HepG2 (cell line): ENCODE measurements around the gene EHD1. TPM values are rescaled to one million over a fixed set of nuclear protein-coding genes. Genes with fewer than 3 reads are reported as not detected.

Experiments used
- ATAC-seq: fragments of 200-7000 bp; cut with Tn5 transposase; 3 replicates; pipeline ENCODE4 v1.9.1; 2020; ENCODE audit warnings: mild to moderate bottlenecking, moderate library complexity
- BruUV-seq: library from RNA; stranded (reverse); fragments of 400-500 nt; replicated peaks from 2 replicates; lab custom pipeline; 2021; lab: Mats Ljungman, UMichigan
- CTCF ChIA-PET: fragments of 300-600 bp; formaldehyde crosslinking; extraction: SDS; loops from one replicate; lab custom pipeline; 2021; ENCODE audit warnings: low total read pairs, inconsistent platforms, low intra/inter-chr PET ratio; lab: Yijun Ruan, JAX
- POLR2A ChIA-PET: fragments of 350-600 bp; sonication (Branson Sonifier 250); formaldehyde crosslinking; loops from one replicate; lab custom pipeline; 2020; ENCODE audit warnings: antibody characterized with exemption, inconsistent platforms; lab: Yijun Ruan, JAX
- DNase-seq: peaks from one replicate; pipeline ENCODE4 v3.0.0-alpha.2; 2015; ENCODE audit warnings: low spot score
- FAIRE-seq: peaks from 3 replicates; lab custom pipeline; 2011; peaks lifted over from hg19 to GRCh38; lab: Jason Lieb, UNC
- H2AFZ ChIP-seq: one replicate; pipeline ENCODE4 v1.6.1; 2011; ENCODE audit warnings: low read length, inconsistent platforms
- H3K27ac ChIP-seq: fragments of 300-600 bp; 3 replicates; pipeline ENCODE4 v1.8.0; 2011; ENCODE audit warnings: mixed run types, mild to moderate bottlenecking, mixed read lengths, low read length, inconsistent platforms; ENCODE audit not compliant: insufficient read depth; ENCODE audit errors: extremely low read length
- H3K27me3 ChIP-seq, 2 experiments: fragments of 200-600 bp in 1 of 2; 2 replicates in 1 of 2; 3 replicates in 1 of 2; pipeline versions ENCODE4 v1.6.0 to v1.8.0; 2011; ENCODE audit warnings: low read length in 2 of 2, mild to moderate bottlenecking in 2 of 2, moderate library complexity in 2 of 2, inconsistent platforms in 1 of 2; ENCODE audit not compliant: insufficient read depth in 2 of 2, control insufficient read depth in 1 of 2
- H3K36me3 ChIP-seq, 2 experiments: fragments of 200-600 bp in 1 of 2; replicated peaks in 1 of 2; 2 replicates in 1 of 2; 3 replicates in 1 of 2; pipeline versions ENCODE4 v1.5.1 to v1.8.0; 2011; ENCODE audit warnings: low read length in 2 of 2, inconsistent platforms in 1 of 2; ENCODE audit not compliant: insufficient read depth in 2 of 2, control insufficient read depth in 1 of 2
- H3K4me1 ChIP-seq: 2 replicates; pipeline ENCODE4 v1.5.1; 2012; ENCODE audit warnings: low read length, inconsistent platforms; ENCODE audit not compliant: insufficient read depth
- H3K4me2 ChIP-seq: 2 replicates; pipeline ENCODE4 v1.6.0; 2011; ENCODE audit warnings: low read depth, low read length, inconsistent platforms
- H3K4me3 ChIP-seq, 3 experiments: fragments of 200-600 bp in 1 of 3; sonication (generic), shearing (Covaris generic) in 1 of 3; replicated peaks in 1 of 3; 2 replicates each; pipeline ENCODE4 v1.5.1; 2011 to 2016; ENCODE audit warnings: low read length in 3 of 3, inconsistent platforms in 2 of 3, low read depth in 2 of 3, mild to moderate bottlenecking in 2 of 3, control low read depth in 1 of 3, mixed read lengths in 1 of 3; ENCODE audit not compliant: insufficient read depth in 1 of 3
- H3K79me2 ChIP-seq: one replicate; pipeline ENCODE4 v1.6.1; 2011; ENCODE audit warnings: low read length, inconsistent platforms; ENCODE audit not compliant: insufficient read depth
- H3K9ac ChIP-seq: 2 replicates; pipeline ENCODE4 v1.6.0; 2011; ENCODE audit warnings: mild to moderate bottlenecking, low read depth, low read length, inconsistent platforms; ENCODE audit not compliant: insufficient read depth
- H3K9me3 ChIP-seq: 2 replicates; pipeline ENCODE4 v1.5.1; 2012; ENCODE audit warnings: mild to moderate bottlenecking, low read length
- H4K20me1 ChIP-seq: 2 replicates; pipeline ENCODE4 v1.6.0; 2011; ENCODE audit warnings: inconsistent platforms, mild to moderate bottlenecking, low read length, moderate library complexity; ENCODE audit not compliant: insufficient read depth
- DNMT1 ChIP-seq: sonication (generic); formaldehyde crosslinking; IDR thresholded peaks from 2 replicates; pipeline ENCODE4 v1.5.1; 2020; ENCODE audit warnings: mild to moderate bottlenecking, missing genetic modification reagents
- GFI1 ChIP-seq: sonication (generic); formaldehyde crosslinking; IDR thresholded peaks from 2 replicates; pipeline ENCODE4 v1.5.0; 2020; ENCODE audit warnings: missing genetic modification reagents, mild to moderate bottlenecking, borderline replicate concordance
- KDM6A ChIP-seq: IDR thresholded peaks from 2 replicates; pipeline ENCODE4 v1.6.1; 2016; ENCODE audit warnings: low read depth
- KLF12 ChIP-seq: sonication (generic); formaldehyde crosslinking; IDR thresholded peaks from 2 replicates; pipeline ENCODE4 v1.4.0; 2020; ENCODE audit warnings: missing genetic modification reagents, borderline replicate concordance
- SIX1 ChIP-seq: sonication (generic); formaldehyde crosslinking; IDR thresholded peaks from 2 replicates; pipeline ENCODE4 v1.4.0; 2020; ENCODE audit warnings: missing genetic modification reagents, borderline replicate concordance
- SP5 ChIP-seq: IDR thresholded peaks from 2 replicates; pipeline ENCODE4 v1.6.1; 2016; ENCODE audit warnings: low read depth, borderline replicate concordance
- SRY ChIP-seq: sonication (generic); formaldehyde crosslinking; IDR thresholded peaks from 2 replicates; pipeline ENCODE4 v1.8.0; 2022; ENCODE audit warnings: mild to moderate bottlenecking, missing genetic modification reagents
- TCF12 ChIP-seq, 2 experiments: fragments of 450-650 bp in 1 of 2; sonication (generic) in 1 of 2; formaldehyde crosslinking in 1 of 2; IDR thresholded peaks; 2 replicates each; pipeline versions ENCODE4 v1.6.1 to v1.8.0; 2017 to 2022; ENCODE audit warnings: antibody characterized with exemption in 1 of 2, mild to moderate bottlenecking in 1 of 2, missing genetic modification reagents in 1 of 2, moderate library complexity in 1 of 2
- ZMYM4 ChIP-seq: sonication (generic); formaldehyde crosslinking; IDR thresholded peaks from 2 replicates; pipeline ENCODE4 v1.8.1; 2023; ENCODE audit warnings: mild to moderate bottlenecking, missing genetic modification reagents
- ZNF101 ChIP-seq: sonication (generic); formaldehyde crosslinking; IDR thresholded peaks from 2 replicates; pipeline ENCODE4 v1.4.0; 2020; ENCODE audit warnings: mild to moderate bottlenecking, low read depth, missing genetic modification reagents, borderline replicate concordance
- ZNF160 ChIP-seq: sonication (generic); formaldehyde crosslinking; IDR thresholded peaks from 2 replicates; pipeline ENCODE4 v1.8.0; 2022; ENCODE audit warnings: mild to moderate bottlenecking, inconsistent platforms, missing genetic modification reagents
- ZNF354B ChIP-seq: sonication (generic); formaldehyde crosslinking; IDR thresholded peaks from 2 replicates; pipeline ENCODE4 v1.8.0; 2022; ENCODE audit warnings: mild to moderate bottlenecking, missing genetic modification reagents
- ZNF577 ChIP-seq: sonication (generic); formaldehyde crosslinking; IDR thresholded peaks from 2 replicates; pipeline ENCODE4 v1.4.0; 2020; ENCODE audit warnings: mild to moderate bottlenecking, low read depth, missing genetic modification reagents, borderline replicate concordance
- ZNF768 ChIP-seq: sonication (generic); formaldehyde crosslinking; IDR thresholded peaks from 2 replicates; pipeline ENCODE4 v1.4.0; 2020; ENCODE audit warnings: missing genetic modification reagents
- ZNF773 ChIP-seq: sonication (generic); formaldehyde crosslinking; IDR thresholded peaks from 2 replicates; pipeline ENCODE4 v1.4.0; 2020; ENCODE audit warnings: missing genetic modification reagents, borderline replicate concordance
- ZSCAN25 ChIP-seq: sonication (generic); formaldehyde crosslinking; IDR thresholded peaks from 2 replicates; pipeline ENCODE4 v1.8.0; 2022; ENCODE audit warnings: mild to moderate bottlenecking, missing genetic modification reagents
- WGBS: methylation state at CpG from one replicate; pipeline ENCODE4 v1.1.6; 2017; ENCODE audit warnings: low lambda C conversion rate; 5-methylcytosine and 5-hydroxymethylcytosine counted together
- in situ Hi-C: cut with HindIII; loops from 2 replicates; pipeline ENCODE4 v1.10.0; 2017; ENCODE audit warnings: low pct_unique_long_range_greater_than_20kb; ENCODE audit not compliant: extremely low pct_ligation_motif_present
- intact Hi-C: fragments of 100-400 bp; cut with micrococcal nuclease; formaldehyde crosslinking; loops from one replicate; pipeline ENCODE4 v1.10.0; 2022; ENCODE audit not compliant: unreplicated experiment
- polyA plus RNA-seq, 8 experiments: library from polyadenylated mRNA; depleted of rRNA in 3 of 8; stranded (reverse) in 7 of 8; unstranded in 1 of 8; fragments of >200 nt; fragmentation: Illumina TruSeq in 4 of 8; extraction: Trizol in 4 of 8; gene quantifications; 2 replicates each; pipeline versions ENCODE4 v1.2.1 to v1.2.3, GENCODE V29; 2011 to 2016; ENCODE audit warnings: low read depth in 4 of 8, missing spikeins in 1 of 8, mixed read lengths in 1 of 8; ENCODE audit not compliant: insufficient read depth in 1 of 8
- total RNA-seq, 5 experiments: library from RNA; depleted of rRNA; stranded (reverse); fragments of >200 nt; fragmentation: Illumina TruSeq; extraction: Trizol; gene quantifications; 2 replicates each; pipeline ENCODE4 v1.2.3, GENCODE V29; 2016; ENCODE audit warnings: low read depth in 1 of 5

The EHD1 gene
- total and polyA plus RNA-seq, 2 of the 13 experiments (the other 11 are each of a cell fraction or from before 2014, with no cell fraction given), result 23.6 to 26.6 TPM

DNA sequence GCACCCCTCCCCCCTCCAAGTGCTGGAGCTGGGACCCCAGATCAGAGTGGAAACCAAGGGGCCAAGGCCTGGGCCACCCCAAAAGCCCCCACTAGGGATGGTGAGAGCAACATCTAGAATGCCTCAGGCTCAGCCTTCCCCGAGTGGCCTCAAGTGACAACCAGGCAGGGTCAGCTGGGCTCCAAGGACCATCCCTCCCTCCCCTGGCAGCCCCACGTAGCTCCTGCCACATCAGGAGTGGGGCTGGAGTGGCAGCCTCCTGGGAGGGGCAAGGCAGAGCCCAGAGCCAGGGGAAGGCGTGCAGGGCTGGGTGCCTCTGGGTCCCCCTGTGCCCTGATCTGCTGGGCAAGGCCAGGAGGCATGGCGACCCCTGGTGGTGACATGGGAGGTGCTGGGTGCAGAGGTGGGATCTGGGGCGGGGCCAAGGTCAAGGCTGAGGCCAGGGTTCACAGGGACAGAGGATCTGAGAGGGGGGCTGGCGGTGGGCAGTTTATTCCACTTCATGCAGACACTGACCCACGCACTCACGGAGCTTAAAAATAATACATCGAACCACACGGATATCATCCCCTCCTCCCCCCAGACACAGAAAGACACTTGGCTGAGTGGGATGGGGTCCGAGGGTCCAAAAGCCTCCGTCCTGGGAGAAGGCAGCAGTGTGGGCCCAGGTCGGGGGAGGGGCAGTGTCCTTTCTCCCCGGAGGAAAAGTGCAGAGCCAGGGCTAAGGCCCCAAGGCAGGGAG lies 15.8 kb upstream of the EHD1 start:
- CTCF ChIA-PET, result interaction anchor here (1.0 to 3.9 kb wide), 4 partner anchors 15 to 51 kb away, joined by 3 to 72 read pairs (median 6); no protein-coding TSS in a partner anchor
- peak overlapping the region; percentile 94 for H3K4me2 ChIP-seq
- H3K79me2 ChIP-seq, result peaks cover 27% of the 10 kb centered on the region
- intact Hi-C loops, result loop anchor here (1.0 kb wide), 2 partner anchors 24 to 47 kb away; no protein-coding TSS in a partner anchor
- peaks cover 47% of the 10 kb centered on the region for H3K4me1 ChIP-seq
- ATAC-seq (peak; percentile 76), DNase-seq (peak; percentile 76), FAIRE-seq (peak; percentile 76)
- peaks cover 6% of the 10 kb centered on the region; the same call in 1 of the 2 replicates for H4K20me1 ChIP-seq
- WGBS, result 5% methylated on average over 11 of the region's 14 CpGs
- no peaks in the 10 kb centered on the region; a peak in 1 of 5 replicates for H3K27me3 ChIP-seq
- peak overlapping the region; percentile 88 for H3K27ac ChIP-seq
- peaks cover 5 to 15% of the 10 kb centered on the region in 2 experiments; a peak in 4 of 5 replicates for H3K36me3 ChIP-seq
- H2AFZ ChIP-seq, result no peak overlapping the region
- peak overlapping the region; percentile 68 for H3K9ac ChIP-seq
- peak overlapping the region; percentile 80 to 96 (median 95); a peak in 5 of 6 replicates for H3K4me3 ChIP-seq
- POLR2A ChIA-PET, result interaction anchor here (0.8 to 11.5 kb wide), 10 partner anchors 18 to 538 kb away, joined by 3 to 132 read pairs (median 11); partner anchors contain the start of genes CDC42BPG, EHD1 and MEN1
- H3K9me3 ChIP-seq, result no peaks in the 10 kb centered on the region
- no TSS peak for BruUV-seq
- in situ Hi-C loops, result loop anchor here (5.0 kb wide), 2 partner anchors 47 to 107 kb away; no protein-coding TSS in a partner anchor
- TF ChIP-seq TCF12 (IDR thresholded peaks at IDR 0.05), result no peak
- peak; percentile 67; the same call in 1 of the 2 replicates for TF ChIP-seq TCF12 (CRISPR knock-in tag; IDR thresholded peaks at IDR 0.05)
- peak; percentile 99 for TF ChIP-seq SP5 (CRISPR knock-in tag)
- peak; percentile 55; the same call in 1 of the 2 replicates for TF ChIP-seq ZNF160 (CRISPR knock-in tag)
- TF ChIP-seq ZNF773 (CRISPR knock-in tag), result 0 out of 2 replicates have a peak, but pooled peaks have one; percentile 24
- peak; percentile 78; the same call in 1 of the 2 replicates for TF ChIP-seq DNMT1 (CRISPR knock-in tag)
- peak; percentile 92 for TF ChIP-seq KLF12
- peak; percentile 74 for TF ChIP-seq ZSCAN25 (CRISPR knock-in tag)
- TF ChIP-seq ZNF768 (CRISPR knock-in tag), result peak; percentile 60; the same call in 1 of the 2 replicates
- TF ChIP-seq ZMYM4 (CRISPR knock-in tag), result peak; percentile 54
- no peak for TF ChIP-seq ZNF577 (CRISPR knock-in tag)
- no peak for TF ChIP-seq SRY
- TF ChIP-seq GFI1 (CRISPR knock-in tag), result no peak
- TF ChIP-seq ZNF354B (CRISPR knock-in tag), result peak; percentile 77
- peak; percentile 42; the same call in 1 of the 2 replicates for TF ChIP-seq KDM6A
- 0 out of 2 replicates have a peak, but pooled peaks have one; percentile 52 for TF ChIP-seq SIX1 (CRISPR knock-in tag)
- no peak for TF ChIP-seq ZNF101 (CRISPR knock-in tag)
